Raji (cell line): ENCODE measurements around the gene TEX2.

ENCODE experiments used
- POLR2A ChIP-seq: IDR thresholded peaks from 2 replicates; pipeline ENCODE4 v1.6.1; 2011; ENCODE audit warnings: low read depth, low read length, control low read depth; ENCODE audit not compliant: insufficient read depth

Gene TEX2

GRCh38 chr17:64172510-64172909 lies 90.5 kb downstream of the TEX2 start:
- no peak for TF ChIP-seq POLR2A

- no peak for TF ChIP-seq POLR2A
Observed at GRCh38 chr17:64171041-64171440, 92.0 kb downstream of the TEX2 start.

- no peak for TF ChIP-seq POLR2A
Observed at GRCh38 chr17:64170286-64170685, 92.8 kb downstream of the TEX2 start.

DNA sequence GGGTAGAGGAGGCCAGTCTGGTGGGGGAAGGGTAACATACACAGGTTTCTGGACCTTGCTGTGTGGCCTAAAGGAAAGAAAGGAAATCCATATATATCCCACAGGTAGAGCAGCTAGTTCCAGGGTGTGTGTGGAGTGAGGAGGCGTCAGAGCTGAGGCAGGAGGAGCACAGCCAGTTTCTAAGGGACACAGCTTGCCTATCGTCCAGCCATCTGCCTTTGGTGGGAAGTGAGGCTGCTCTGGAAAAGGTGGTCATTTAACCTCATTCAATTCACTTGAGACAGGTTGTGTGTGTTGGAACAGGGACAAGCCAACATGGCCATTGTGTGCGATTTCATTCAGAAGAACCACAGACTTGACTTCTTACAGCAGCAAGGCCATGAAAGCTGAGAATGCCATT lies 96.2 kb downstream of the TEX2 start:
- TF ChIP-seq POLR2A, result no peak

DNA sequence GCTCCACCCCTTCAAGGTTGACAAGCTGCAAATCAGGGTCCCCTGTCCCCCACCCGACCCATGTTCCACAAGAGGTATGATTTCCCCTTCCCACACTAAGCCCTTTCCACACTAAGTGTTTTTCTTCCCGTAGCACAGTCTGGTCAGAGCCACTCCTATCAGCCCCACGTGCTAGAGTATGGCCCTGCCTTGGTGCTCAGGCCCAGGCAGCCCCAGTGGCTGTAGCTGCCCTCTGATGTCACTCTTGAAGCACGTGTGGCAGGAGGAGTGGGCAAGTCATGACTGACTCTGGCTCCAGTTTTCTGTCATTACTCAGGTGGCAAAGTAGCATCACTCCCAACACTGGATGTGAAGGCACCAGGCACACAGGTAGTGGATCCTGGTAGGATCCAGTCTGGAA lies 97.7 kb downstream of the TEX2 start:
- TF ChIP-seq POLR2A, result no peak

DNA sequence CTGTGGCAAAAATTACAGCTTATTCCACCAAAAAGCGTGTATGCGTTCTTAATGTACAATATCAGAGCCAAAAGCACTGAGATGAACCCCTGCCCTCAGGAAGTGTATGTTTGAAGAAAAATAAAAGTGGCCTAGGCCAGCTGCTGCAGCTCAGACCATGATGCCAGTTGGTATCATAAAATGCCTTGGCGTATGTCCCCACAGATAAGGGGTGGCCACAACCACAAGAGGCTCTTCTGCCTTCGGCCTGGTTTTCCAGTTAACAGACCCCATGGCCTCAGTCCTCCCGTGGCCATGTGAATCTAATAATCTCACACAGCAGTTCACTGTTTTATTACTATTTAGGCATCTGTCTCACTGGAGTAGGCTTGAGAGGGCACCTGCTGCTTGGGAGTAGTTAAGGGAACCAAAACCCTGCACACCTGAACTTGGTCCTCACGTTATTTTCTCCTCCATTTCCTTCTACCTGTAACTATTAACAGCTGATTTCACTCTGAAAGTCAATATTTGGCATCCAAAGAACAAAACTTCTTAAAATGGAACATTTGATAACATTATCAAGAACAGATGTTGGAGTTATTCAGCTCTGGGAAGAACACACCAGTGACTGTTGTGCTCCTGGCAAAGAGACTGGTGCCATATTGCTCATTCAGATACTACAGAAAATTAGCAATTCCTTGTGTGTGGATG lies 98.3 kb downstream of the TEX2 start:
- TF ChIP-seq POLR2A, result no peak

GRCh38 chr17:64163468-64163867 lies 99.6 kb downstream of the TEX2 start:
- TF ChIP-seq POLR2A, result no peak

- TF ChIP-seq POLR2A, result no peak
Observed at GRCh38 chr17:64162554-64162953, 100.5 kb downstream of the TEX2 start.

- TF ChIP-seq POLR2A, result no peak
Observed at GRCh38 chr17:64161380-64162176, 101.5 kb downstream of the TEX2 start.

- TF ChIP-seq POLR2A, result no peak
Observed at GRCh38 chr17:64160378-64160777, 102.7 kb downstream of the TEX2 start.

DNA sequence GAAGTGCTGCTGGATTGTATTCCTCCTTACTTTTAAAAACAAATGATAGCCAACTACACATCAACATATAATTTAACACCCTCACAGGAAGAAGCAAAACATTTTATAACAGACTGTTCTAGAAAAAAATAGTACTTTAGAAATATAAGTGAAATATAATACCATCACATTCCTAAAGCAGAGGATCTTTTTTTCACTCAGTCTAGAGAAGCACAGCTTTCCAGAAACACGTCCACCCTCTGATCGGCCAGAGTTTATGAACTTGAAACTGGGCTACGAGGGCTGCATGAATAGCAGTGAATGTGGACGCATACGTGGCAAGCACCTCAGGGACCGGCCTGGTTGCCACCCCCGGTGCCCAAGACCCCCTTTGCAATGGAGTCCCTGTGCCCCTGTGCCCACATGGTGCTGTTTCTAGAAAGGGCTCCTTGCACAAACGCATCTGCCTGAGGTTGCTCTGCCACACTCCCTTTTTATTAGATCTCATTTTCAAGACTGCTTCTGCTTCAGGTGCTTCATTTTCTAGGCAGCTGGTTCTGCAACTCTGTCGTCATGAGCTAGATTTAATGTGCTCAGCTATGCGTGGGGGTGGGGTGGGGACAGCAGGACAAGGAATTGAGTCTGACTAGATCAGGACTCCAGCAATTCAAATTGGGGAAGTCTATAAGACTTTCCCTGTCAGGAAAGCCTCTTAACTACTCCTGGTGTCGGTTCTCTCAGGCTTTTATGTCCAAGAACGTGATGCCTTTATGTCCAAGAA lies 104.0 kb downstream of the TEX2 start:
- no peak for TF ChIP-seq POLR2A

DNA sequence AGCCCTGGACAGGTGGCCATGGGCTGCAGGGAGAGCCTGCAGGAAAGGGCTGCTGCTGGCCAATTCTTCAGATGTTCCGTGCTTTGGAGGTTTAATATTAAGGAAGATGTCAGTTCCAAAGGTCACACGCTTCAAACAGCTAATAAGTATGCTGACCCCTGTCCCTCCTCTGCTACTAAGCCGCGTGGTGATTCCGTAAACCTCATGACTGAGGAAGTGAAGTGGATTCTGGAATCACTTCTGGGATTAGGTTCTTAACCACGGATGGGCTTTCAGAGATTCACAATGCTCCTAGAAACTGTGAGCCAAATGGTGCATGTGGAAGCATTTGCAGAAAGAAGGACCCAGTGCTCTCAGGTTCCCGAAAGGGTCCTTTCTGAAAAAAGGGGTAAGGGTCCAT lies 104.7 kb downstream of the TEX2 start:
- no peak for TF ChIP-seq POLR2A

GRCh38 chr17:64157669-64158180 lies 105.3 kb downstream of the TEX2 start:
- TF ChIP-seq POLR2A, result no peak

DNA sequence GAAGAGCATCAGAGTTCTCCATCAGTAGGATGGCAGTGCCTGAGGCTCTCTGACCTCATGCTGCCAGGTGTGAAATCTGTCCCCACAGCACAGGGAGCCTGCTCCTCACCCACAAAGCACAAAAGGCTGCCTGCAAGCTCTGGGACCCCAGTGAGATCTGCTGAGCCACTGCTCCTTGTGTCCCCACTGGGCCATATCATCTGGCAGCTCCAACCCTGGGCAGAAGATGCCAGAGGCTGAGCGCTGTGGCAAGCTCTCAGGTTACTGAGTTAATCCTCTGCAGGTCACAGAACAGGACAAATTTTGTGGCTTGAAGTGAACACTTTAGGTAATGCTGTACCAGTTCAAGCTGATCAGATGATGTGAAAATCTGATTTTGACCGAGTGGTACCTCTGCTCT lies 106.4 kb downstream of the TEX2 start:
- no peak for TF ChIP-seq POLR2A

- TF ChIP-seq POLR2A, result no peak
Observed at GRCh38 chr17:64155751-64156544, 107.1 kb downstream of the TEX2 start.
